ENCODE results near the gene ATRN.

- no peak for TF ChIP-seq GATA2 (IDR thresholded peaks at IDR 0.05; ENCODE audit: insufficient read depth, insufficient read length, low read depth, low read length)
- TF ChIP-seq MYC (IDR thresholded peaks at IDR 0.05; ENCODE audit: low read depth, low read length), result no peak
These were observed 37.1 kb upstream of the ATRN start for GRCh38 chr20:3433744-3434143.
